Spinal cord (tissue), 10 donors: ENCODE measurements around the gene SLC3A2. TPM values are rescaled to one million over a fixed set of nuclear protein-coding genes. Genes with fewer than 3 reads are reported as not detected.

ENCODE experiments used
- DNase-seq, 6 donors: peaks; one replicate each; pipeline versions ENCODE4 v3.0.0 to v3.0.0-alpha.2; 2013 to 2015; ENCODE audit warnings: low spot score in 6 of 6, low read depth in 4 of 6
- H3K27ac ChIP-seq: one replicate; pipeline ENCODE4 v1.5.1; 2013; ENCODE audit warnings: low read depth, low read length, control low read depth
- H3K27me3 ChIP-seq: one replicate; pipeline ENCODE4 v1.6.1; 2013; ENCODE audit warnings: low read length; ENCODE audit not compliant: control insufficient read depth, insufficient read depth
- H3K36me3 ChIP-seq: one replicate; pipeline ENCODE4 v1.6.1; 2013; ENCODE audit warnings: low read length; ENCODE audit not compliant: control insufficient read depth, insufficient read depth
- H3K4me1 ChIP-seq: one replicate; pipeline ENCODE4 v1.6.1; 2013; ENCODE audit warnings: low read length; ENCODE audit not compliant: control insufficient read depth, insufficient read depth
- H3K4me3 ChIP-seq: one replicate; pipeline ENCODE4 v1.5.1; 2013; ENCODE audit warnings: low read depth, low read length, control low read depth
- H3K9me3 ChIP-seq: one replicate; pipeline ENCODE4 v1.6.1; 2013; ENCODE audit warnings: low read length; ENCODE audit not compliant: control insufficient read depth, insufficient read depth
- WGBS: methylation state at CpG from one replicate; pipeline ENCODE4 v1.1.5; 2013; ENCODE audit warnings: missing lambda C conversion rate; ENCODE audit not compliant: insufficient coverage; 5-methylcytosine and 5-hydroxymethylcytosine counted together
- polyA plus RNA-seq, 2 donors: library from polyadenylated mRNA; unstranded; fragments of 120-200 nt; gene quantifications; one replicate each; pipeline ENCODE4 v1.2.1, GENCODE V29; 2013; ENCODE audit not compliant: insufficient read length in 2 of 2
- total RNA-seq, 2 donors: library from RNA; depleted of rRNA in 1 of 2; stranded (reverse); fragments of 120-200 nt in 1 of 2; fragments of >200 nt in 1 of 2; gene quantifications; one replicate each; pipeline versions ENCODE4 v1.2.3 to v1.2.4, GENCODE V29; 2013 to 2014
- donor health status: healthy.

SLC3A2 gene
- total and polyA plus RNA-seq, 4 donors, result 170 to 372 (median 211) TPM

GRCh38 chr11:62852523-62853188 lies 28.0 kb upstream of the SLC3A2 start:
- Histone ChIP-seq H3K4me3 (no peak overlapping the region), H3K9me3 (no peaks in the 10 kb centered on the region), H3K27me3 (no peaks in the 10 kb centered on the region), H3K27ac (no peak overlapping the region), H3K36me3 (peaks cover 26% of the 10 kb centered on the region), H3K4me1 (peaks cover 17% of the 10 kb centered on the region)
- DNase-seq, result no peak

DNA sequence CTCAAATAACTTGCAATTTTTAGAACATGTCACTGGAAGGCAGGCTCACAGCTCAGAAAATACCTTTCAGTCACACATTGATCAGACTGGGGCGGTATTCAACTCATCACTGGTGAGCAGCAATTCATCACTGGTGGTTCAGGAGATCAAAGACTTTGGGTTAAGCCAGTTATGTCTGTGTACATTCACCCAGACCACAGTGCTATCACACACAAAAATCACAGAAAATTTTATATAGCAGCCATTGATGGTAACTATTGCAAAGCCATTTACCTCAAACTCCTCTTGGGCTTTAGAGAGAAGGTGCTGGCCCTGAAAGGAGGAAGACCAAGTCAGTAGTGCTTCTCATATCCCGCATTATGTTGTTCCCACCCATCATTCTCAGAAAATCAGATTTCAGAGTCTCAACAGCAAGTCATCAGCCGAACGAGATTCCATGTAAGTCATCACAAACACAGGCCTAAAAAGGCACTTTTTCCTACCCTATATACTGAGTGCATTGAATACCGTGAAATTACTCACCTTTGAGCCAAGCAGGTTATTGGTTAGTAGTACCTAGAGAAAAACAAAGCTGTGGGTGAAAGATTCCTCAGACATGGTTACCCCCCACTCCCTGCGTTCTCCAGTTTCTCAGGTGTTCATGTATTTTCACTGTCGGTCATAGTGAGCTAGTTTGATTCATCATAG lies 27.3 kb upstream of the SLC3A2 start:
- Histone ChIP-seq H3K9me3 (no peaks in the 10 kb centered on the region), H3K4me1 (peaks cover 21% of the 10 kb centered on the region), H3K36me3 (peaks cover 26% of the 10 kb centered on the region), H3K27me3 (no peaks in the 10 kb centered on the region), H3K27ac (no peak overlapping the region), H3K4me3 (peak overlapping the region; percentile 100)
- DNase-seq, result no peak
- WGBS, result 75% methylated on average over 3 of the region's 7 CpGs

GRCh38 chr11:62854013-62854824 lies 26.5 kb upstream of the SLC3A2 start:
- no peaks in the 10 kb centered on the region for H3K9me3 ChIP-seq
- H3K36me3 ChIP-seq, result peaks cover 26% of the 10 kb centered on the region
- peak overlapping the region; percentile 73 for H3K27ac ChIP-seq
- peaks cover 21% of the 10 kb centered on the region for H3K4me1 ChIP-seq
- H3K27me3 ChIP-seq, result no peaks in the 10 kb centered on the region
- DNase-seq, result no peak
- WGBS, result 88% methylated on average over 1 of the region's 8 CpGs
- H3K4me3 ChIP-seq, result peak overlapping the region; percentile 100

GRCh38 chr11:62854825-62855570 lies 25.7 kb upstream of the SLC3A2 start:
- H3K27ac ChIP-seq, result peak overlapping the region; percentile 73
- 0% methylated on average over 13 of the region's 15 CpGs for WGBS
- H3K4me3 ChIP-seq, result peak overlapping the region; percentile 100
- H3K27me3 ChIP-seq, result no peaks in the 10 kb centered on the region
- H3K4me1 ChIP-seq, result peaks cover 21% of the 10 kb centered on the region
- H3K36me3 ChIP-seq, result peaks cover 26% of the 10 kb centered on the region
- no peaks in the 10 kb centered on the region for H3K9me3 ChIP-seq
- DNase-seq, result peak in 1 of 6 donors; percentile 13

DNA sequence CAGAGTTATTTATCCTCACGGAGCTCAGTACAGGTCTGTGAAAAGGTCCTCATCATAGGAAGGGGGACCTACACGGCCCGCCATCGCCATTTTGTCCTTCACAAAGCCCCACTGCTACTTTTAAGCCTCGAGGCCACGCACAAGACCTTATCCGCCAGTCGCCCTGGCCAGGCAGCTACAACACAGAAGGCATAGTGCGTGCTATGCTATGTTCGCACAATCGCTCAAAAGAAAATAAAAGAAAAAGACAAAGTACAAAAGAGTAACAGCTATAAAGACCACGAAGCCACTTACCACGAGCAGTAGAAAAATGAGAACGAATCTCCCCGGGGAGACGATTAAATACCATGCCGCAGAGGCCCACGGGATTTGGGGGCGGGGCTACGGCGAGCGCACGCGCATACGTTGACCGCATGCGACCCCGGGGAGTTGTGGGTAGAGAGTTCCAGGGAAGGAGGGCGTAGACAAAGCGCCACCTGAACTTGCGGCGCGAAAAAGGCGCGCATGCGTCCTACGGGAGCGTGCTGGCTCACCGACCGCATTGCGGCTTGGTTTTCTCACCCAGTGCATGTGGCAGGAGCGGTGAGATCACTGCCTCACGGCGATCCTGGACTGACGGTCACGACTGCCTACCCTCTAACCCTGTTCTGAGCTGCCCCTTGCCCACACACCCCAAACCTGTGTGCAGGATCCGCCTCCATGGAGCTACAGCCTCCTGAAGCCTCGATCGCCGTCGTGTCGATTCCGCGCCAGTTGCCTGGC lies 24.9 kb upstream of the SLC3A2 start:
- under 1% methylated on average over 52 of the region's 54 CpGs for WGBS
- DNase-seq, result peak; percentile 91 to 99 (median 96)
- H3K36me3 ChIP-seq, result peaks cover 26% of the 10 kb centered on the region
- no peaks in the 10 kb centered on the region for H3K27me3 ChIP-seq
- no peaks in the 10 kb centered on the region for H3K9me3 ChIP-seq
- H3K4me3 ChIP-seq, result peak overlapping the region; percentile 100
- peaks cover 21% of the 10 kb centered on the region for H3K4me1 ChIP-seq
- H3K27ac ChIP-seq, result peak overlapping the region; percentile 82

DNA sequence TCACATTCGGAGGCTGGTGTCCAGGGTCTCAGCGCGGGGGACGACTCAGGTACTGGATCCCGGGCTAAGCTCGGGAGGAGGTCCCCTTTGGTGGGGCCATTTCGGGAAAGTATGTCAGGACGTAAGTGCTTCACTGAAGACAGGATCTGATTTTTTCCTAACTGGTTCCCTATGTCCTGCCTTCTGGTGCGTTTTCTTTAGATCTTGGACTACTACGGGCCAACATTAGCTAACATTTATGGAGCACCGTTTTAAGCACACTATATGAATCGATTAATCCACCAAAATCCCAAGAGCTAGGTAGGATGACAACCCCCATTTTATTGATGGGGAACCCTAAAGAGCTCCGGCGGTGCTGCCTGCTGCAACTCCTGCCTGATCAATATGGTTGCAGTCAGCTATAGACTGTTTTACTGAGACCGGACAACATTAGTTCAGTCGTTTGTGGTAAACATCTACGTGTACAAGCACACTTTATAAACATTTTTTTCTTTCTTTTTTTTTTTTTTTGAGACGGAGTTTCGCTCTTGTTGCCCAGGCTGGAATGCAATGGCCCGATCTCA lies 24.3 kb upstream of the SLC3A2 start:
- Histone ChIP-seq H3K27ac (peak overlapping the region; percentile 82), H3K9me3 (no peaks in the 10 kb centered on the region), H3K4me3 (peak overlapping the region; percentile 100), H3K4me1 (peaks cover 21% of the 10 kb centered on the region), H3K27me3 (no peaks in the 10 kb centered on the region), H3K36me3 (peaks cover 20% of the 10 kb centered on the region)
- under 1% methylated on average over 16 of the region's 20 CpGs for WGBS
- DNase-seq, result no peak

DNA sequence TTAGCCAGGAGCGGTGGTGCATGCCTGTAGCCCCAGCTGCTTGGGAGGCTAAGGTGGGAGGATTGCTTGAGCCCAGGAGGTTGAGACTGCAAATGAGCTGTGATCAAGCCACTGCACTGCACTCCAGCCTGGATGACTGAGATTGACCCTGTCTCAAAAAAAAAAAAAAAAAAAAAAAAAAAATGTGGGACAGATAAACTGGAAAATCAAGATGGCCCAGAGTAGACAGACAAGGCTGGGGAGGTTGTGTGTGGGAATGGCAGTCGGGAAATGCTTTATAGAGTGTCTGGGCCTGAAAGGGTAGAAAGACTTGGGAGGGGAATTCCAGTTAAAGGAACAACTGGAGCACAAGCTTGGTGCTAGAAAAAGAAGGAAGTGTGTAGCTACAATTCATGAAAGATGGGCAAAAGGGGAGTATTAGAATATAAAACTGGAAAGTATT lies 23.1 kb upstream of the SLC3A2 start:
- H3K27ac ChIP-seq, result no peak overlapping the region
- peaks cover 10% of the 10 kb centered on the region for H3K36me3 ChIP-seq
- peaks cover 25% of the 10 kb centered on the region for H3K4me1 ChIP-seq
- 55% methylated on average over 2 of the region's 2 CpGs for WGBS
- no peaks in the 10 kb centered on the region for H3K27me3 ChIP-seq
- H3K9me3 ChIP-seq, result no peaks in the 10 kb centered on the region
- no peak overlapping the region for H3K4me3 ChIP-seq
- DNase-seq, result no peak

DNA sequence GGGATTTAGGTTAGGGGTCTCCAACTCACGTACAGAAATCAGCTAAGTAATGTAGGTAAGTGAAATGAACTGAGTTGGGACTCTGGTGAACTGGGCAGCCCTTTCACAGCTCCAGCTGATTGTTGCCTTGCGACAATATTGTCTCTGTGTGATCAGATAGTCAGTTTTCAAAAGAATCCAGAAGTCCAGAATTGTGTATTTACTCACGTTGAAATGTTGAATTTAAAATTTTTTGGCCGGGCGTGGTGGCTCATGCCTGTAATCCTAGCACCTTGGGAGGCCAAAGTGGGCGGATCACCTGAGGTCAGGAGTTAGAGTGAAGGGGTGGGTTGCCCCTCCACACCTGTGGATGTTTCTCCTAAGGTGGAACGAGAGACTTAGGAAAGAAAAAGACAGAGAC lies 22.5 kb upstream of the SLC3A2 start:
- no peak overlapping the region for H3K4me3 ChIP-seq
- 62% methylated on average over 6 of the region's 7 CpGs for WGBS

More for the DNA sequence above, 22.5 kb upstream of the SLC3A2 start:
- no peaks in the 10 kb centered on the region for H3K9me3 ChIP-seq
- DNase-seq, result no peak
- no peaks in the 10 kb centered on the region for H3K27me3 ChIP-seq
- H3K27ac ChIP-seq, result no peak overlapping the region
- peaks cover 25% of the 10 kb centered on the region for H3K4me1 ChIP-seq
- H3K36me3 ChIP-seq, result peaks cover 5% of the 10 kb centered on the region
